GM12801 (cell line): Measurements from ENCODE around the gene FADS3.

Experiments used
- TF ChIP-seq, protein P1 (sequence below): IDR thresholded peaks from one replicate; pipeline ENCODE4 v1.5.1; 2011; ENCODE audit warnings: control low read depth; ENCODE audit not compliant: insufficient read length; ENCODE audit errors: extremely low read depth

The FADS3 gene

DNA sequence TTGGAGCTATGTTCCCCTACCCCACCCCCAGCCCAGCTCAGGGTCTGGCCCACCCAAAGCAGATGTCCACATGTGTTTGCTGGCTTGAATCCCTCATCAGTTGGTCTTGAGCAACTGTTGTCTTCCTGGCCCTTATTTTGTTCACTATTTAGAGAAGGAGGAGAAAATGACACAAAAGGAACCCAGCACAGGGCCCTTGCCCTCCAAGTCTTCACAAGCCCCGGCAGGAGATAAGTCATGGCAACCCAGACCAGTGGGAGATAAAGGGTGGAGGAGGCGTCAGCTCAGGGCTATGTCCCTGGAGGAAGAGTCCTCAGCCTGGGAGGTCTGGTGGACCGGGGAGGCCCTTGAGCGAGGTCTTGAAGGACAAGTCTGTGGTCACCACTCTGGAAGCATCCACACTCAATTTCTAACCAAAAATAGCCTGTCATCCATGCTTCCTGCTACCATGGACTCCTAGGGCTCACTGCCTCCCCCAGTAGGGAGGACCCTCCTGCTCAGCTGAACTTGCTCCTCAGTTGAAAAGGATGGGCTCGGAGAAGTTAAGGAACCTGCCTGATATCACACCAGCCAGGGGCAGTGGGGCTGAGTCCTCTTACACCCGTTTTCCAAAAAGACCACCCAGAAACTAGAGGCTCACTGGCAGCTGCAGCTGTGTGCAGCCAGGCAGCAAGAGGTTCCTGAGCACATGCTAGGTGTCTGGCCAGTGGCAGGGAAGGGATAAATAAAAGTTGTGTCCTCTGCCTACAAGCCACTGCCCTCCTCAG is 27.8 kb upstream of the FADS3 start:
- TF ChIP-seq, protein P1, sequence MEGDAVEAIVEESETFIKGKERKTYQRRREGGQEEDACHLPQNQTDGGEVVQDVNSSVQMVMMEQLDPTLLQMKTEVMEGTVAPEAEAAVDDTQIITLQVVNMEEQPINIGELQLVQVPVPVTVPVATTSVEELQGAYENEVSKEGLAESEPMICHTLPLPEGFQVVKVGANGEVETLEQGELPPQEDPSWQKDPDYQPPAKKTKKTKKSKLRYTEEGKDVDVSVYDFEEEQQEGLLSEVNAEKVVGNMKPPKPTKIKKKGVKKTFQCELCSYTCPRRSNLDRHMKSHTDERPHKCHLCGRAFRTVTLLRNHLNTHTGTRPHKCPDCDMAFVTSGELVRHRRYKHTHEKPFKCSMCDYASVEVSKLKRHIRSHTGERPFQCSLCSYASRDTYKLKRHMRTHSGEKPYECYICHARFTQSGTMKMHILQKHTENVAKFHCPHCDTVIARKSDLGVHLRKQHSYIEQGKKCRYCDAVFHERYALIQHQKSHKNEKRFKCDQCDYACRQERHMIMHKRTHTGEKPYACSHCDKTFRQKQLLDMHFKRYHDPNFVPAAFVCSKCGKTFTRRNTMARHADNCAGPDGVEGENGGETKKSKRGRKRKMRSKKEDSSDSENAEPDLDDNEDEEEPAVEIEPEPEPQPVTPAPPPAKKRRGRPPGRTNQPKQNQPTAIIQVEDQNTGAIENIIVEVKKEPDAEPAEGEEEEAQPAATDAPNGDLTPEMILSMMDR = no peak

DNA sequence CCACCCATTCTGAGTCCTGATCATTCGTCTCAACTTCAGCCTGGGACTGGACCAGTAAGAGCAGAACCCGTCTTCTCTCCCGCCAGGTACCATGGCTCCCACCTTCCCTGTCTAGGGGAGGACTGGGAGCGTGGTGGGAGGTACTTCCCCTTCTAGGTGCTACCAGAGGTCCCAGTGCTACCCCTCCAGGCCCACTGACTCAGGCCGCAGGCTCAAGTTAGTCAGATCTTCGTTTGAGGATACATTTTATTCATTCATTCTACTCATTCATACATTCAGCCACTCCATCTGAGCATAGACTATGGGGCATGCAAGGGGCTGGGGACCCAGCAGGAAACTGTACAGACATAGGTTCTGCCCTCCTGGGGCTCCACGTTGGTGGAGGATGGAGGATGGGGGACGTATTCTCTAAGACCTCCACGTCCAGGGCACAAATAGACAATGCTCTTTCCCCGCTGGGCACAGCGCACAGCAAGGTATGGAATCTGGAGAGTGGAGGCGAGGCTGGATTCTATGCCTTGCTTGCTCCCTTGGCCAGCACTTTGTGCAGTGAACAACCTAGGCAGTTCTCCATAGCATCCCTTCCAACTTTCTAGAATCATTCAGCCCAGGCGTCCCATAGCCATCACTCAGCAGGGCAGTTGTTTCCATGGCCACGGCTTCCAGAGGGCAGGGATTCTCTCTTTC is 27.0 kb upstream of the FADS3 start:
- TF ChIP-seq, protein P1 = no peak

DNA sequence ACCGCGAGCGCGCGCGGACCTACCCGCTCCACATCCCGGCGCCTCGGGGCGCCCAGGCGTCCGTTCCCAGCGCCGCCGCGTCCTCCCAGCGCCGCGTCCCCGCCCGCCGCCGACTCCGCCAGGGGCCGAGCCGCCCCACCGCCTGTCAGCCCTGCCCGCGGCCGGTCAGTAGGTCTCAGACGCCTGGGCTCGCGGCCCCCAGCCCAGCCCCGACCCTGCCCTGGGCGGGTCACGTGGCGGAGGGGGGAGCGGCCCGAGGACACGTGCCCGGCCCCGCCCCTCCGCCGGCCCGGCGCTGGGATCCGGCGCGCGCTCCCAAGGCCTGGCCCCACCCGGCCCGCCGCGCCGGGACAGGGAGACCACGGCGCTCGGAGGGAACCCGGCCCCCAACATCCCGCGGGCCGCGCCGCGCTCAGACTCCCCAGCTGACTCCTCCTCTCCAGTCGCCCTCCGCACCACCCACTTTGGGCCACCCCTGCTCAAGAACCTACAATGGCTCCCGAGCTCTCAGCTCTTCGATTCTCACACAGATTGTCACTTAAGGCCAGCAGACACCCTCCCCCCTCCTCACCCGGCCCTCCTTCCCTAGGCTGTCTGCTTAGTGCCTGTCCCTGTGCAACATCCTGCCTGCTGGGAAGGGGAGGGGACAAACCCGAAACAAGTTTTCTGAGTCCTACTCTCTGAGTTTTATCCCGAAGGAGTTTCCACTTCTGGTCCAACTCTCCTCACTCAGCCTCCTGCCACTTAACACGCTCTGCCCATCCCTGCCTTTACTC is 26.2 kb upstream of the FADS3 start, which contains the start of gene RAB3IL1:
Gene RAB3IL1, minus strand, starts transcription at position 233 of the 776 bp plus-strand sequence. Its CDS starts 199 bp downstream, at position 34.
- TF ChIP-seq, protein P1 = no peak

DNA sequence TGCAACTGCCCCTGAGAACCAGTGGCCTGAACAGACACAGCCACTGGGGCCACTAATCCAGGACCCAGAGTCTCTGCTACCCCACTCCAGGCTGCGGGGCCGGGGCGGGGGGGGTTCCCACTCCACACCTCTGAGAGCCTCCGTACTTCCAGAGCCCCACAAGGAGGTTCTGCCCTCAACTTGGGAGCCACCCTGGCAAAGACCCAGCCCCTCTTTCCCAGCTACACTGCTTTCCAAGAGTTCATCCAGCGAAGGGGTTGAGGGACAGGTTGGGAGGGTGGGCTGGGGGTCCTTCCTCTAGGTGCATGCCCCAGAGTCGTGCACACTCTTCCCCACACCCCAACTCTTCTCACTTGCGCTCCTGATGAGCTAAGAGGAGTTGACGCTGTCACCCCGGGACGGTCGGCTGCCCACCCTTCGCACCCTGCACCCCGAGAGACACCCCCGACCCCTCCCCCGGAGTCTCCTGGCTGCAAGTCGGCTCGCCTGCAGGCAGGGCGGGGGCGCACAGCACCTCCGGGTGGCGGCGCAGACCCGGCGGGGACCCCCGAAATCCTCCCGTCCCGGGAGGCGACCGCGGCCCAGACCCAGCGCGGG is 25.5 kb upstream of the FADS3 start:
- TF ChIP-seq, protein P1 = no peak

DNA sequence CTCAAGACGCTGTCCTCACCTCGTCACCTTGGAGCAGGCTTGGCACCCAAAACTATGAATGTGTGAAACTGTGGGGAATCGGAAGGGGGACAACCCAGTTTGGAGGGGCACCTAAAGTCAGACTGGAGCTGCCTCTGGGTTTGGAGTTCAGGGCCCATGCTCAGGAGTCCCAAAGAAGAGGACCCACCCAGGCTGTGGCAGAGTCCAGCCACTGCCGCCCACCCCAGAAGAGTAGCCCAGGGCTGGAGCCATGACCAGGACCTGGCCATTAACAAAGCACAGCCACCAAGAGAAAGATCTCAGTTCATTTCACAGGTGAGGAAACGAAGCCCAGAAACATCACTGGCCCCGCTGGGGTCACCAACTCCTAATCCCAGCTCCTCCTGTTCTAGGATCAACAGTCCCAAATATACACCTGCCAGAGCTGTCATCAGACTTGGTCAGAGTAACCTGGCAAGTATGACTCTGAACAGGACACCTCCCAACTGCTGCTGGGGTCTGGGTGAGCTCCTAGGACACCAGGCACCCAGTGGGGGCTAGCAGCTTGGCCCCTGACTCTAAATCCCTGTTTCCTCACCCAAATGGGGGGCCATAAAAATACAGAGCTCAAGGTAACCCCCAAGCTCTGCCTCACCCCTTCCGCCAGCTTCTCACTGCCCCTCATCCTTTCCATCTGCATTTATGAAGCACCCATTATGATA is 23.3 kb upstream of the FADS3 start:
- TF ChIP-seq, protein P1 = no peak

DNA sequence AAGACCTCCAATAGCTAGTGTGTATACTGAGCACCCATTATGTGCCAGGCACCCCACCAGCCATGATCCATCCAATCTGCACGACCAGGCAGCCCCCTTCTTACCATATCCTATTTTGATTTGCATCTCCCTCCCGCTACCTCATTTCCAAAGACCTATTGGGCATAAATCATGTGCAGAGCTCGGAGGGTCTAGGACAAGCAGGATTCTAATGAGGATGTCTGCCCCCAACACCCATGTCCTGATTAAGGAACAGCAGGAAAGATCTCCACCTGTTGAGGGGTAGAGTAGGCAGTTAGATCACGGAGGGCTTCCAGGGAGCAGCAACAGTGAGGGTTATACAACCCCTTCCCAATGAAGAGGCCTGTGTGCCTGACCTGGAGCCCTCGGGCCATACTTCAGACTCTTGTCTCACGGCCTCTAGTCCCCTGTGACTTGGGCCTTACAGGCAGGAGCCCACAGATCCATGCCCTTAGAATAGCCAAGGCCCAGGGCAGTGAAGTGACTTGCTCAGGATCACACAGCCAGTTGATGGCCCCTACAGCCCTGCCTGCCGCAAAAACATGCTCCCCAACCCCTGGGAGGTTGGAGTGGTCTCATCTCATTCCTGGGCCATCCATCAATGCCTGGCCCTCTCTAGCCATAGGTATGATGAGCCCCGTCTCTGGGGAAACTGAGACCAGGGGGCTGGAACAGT is 22.5 kb upstream of the FADS3 start:
- TF ChIP-seq, protein P1 = no peak
